Ramos (cell line): ENCODE measurements around the gene KCNIP1.

Experiments
- in situ Hi-C: fragments of 300-500 bp; cut with MboI; formaldehyde crosslinking; loops from one replicate; pipeline ENCODE4 v1.14.3; 2022; ENCODE audit warnings: low sequenced_read_pairs; ENCODE audit not compliant: unreplicated experiment

The KCNIP1 gene

DNA sequence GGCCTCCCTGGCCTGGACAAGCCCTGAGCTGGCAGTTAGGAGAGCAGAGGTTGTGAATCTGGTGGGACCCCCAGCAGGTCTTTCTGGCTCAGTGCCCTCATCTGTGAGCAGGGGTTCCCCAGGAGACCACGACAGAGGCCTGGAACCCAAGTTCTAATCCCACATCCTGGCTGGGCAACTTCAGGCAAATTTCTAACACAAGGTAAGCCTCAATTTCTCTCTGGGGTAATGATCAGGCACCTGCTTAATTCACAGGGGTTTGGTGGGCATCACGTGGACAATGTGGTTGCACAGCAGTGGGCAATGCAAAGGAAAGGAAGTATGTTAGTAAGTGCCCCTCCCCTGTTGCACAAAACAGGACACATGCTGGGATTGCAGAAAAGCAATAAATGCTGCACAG lies 1.9 kb upstream of the KCNIP1 start:
- in situ Hi-C loops, result no loop called here

DNA sequence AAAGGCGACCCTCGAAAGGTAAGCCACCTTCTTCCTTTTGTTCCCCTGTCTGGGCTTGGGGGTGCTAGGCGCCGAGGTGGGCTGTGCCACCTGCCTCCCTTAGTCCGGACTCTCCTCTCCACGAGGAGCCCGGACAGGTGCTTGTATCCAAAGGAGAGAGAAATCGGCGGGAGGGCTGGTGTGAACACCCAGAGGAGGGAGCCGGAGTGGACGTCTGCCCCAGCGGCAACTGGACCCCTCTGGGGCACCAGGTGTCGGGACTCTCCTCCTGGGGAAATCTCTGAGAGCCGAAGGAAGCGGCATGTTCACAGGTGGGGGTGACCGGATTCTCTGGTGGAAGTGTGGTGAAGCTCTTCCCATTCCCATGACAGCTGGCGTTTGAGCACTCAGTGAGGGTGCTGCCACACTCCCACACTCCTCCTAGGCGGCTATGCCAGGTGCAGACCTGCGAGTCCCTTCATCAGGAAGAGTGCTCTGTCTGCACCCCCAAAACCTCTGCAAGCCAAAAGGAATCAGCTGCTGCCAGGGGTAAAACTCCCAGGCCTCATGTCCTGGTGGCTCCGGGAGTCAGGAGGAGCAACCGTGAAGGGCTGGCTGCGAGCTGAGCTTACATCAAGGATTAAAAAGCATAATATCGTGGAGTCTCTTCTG lies 921 bp downstream of the KCNIP1 start:
- in situ Hi-C loops, result no loop called here

DNA sequence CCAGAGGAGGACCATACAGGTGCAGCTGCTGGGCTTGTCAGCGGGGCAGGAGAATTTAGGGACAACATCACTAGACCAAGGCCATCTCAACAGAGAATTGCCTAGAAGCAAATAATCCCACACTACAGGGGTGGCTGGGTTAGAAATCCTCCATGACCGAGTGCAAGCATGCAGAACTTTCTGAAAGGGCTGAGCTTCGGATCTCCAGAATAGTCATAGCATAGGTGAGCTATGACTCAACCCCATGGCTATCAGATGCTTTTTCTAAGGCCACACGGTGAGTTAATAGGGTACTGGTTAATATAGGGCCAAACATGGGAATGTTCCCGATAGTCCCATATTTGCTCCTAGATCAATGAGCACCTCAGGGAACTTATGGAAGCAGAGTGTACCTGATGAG lies 4.2 kb downstream of the KCNIP1 start:
- in situ Hi-C loops, result no loop called here

DNA sequence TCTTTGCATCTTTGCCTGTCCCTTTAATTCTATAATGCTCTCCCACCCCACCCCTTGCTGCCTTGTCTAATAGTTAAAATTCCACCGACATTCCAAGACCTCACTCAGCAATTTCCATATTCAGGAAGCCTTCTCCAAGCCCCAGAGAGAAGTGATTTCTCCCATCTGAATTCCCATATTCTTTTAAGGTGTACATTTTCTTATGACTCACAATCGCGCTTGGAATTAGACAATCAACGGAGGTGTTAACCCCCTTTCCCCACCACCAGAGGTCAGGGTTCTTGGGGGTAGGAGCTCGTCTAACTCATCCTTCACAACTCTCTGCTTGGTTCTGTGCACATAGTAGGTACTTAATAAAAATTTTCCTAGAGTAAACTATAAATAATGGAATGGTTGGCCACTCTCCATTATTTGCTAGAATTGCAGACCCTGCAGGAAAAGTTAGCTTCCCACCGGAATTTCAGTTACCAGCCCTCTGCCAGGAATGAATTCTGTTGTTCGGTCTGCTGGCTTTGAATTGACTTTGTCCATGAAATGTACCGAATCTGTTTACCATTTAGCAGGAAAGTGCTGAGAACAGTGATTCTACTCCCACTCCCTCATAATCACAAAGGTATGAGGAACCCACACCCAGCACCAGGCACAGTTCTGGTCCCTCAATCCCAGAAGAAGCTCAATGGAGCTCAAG lies 5.0 kb downstream of the KCNIP1 start:
- in situ Hi-C loops, result no loop called here

DNA sequence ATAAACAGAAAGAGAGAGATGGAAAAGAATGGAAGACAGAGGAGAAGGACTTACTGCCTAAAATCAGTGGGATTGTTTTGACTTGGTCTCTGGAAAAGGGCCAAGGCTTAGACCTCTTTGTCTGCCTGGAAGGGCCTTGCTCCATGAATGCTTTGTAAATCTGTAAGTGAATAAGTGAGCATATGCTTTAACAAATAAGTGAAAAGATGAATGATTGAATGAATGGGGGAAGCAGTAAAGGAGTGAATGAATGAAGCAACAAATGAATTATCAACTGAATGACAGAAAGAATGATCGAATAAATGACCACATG lies 5.5 kb downstream of the KCNIP1 start:
- in situ Hi-C loops, result no loop called here

DNA sequence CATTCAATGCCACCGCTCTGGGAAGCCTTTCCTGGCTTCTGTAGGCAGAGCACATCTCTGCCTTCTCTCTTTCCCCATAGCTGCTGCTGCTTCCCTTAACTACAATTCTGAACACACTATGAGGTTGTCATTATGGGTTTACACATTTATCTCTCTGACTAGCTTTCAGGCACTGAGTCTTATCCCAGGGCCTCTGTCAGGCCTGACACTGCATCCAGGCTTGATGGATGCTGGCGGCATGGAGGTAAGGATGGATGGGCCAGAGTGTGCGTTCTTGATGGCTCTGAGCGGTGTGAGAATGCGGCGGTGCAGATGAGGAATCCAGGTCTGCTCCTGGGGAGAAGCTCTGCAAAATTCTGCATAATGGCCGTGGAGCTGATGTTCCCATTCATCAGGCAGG lies 6.3 kb downstream of the KCNIP1 start:
- in situ Hi-C loops, result no loop called here

DNA sequence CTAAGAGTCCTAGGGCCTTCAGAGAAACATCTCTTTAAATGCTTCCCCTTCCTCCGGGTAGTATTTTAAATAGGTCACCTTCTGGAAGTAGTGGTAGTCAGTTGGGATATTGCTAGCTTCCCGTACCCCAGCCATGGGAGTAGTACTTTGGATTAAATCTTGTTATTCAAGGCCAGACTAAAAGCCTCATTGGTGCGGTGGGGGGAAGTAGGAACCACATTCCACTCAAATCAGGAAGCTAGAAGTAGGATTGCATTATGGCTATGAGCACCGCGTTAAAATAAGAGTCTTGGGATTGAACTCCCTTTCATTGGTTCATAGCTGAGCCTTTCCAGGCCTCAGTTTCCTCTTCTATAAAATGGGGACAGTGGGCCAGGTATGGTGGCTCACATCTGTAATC lies 6.7 kb downstream of the KCNIP1 start:
- in situ Hi-C loops, result no loop called here

DNA sequence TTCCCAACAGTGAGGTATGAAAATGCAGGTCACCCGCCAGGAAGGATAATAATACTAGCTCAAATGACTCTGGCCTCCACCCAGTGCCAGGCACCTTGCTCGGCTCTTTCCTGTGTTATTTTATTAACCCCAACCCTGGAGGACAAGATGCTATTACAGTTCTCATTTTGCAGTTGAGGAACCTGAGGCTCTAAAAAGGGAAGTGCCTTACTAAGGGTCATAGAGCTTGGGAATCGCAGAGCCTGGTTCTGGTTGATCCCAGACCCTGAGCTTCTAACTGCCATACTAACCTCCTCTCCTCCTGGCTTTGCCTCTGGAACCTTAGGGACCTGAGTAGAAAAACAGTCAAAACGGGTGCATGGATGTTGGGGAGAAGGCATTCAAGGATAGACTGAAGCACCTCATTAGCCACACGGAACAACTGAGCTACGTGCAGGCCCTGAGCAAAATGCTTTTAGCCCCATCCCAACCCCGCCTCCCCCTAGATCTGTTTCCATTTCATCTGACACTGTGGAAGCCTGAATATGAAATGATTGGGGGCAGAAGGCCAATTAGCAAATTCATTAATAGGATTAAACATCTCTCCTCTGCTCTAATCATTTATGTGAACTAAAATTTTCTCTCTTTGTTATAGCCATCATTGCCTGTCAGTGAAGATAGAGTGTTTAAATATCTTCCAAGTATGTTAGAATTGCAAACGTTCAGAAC lies 7.9 kb downstream of the KCNIP1 start:
- in situ Hi-C loops, result no loop called here

DNA sequence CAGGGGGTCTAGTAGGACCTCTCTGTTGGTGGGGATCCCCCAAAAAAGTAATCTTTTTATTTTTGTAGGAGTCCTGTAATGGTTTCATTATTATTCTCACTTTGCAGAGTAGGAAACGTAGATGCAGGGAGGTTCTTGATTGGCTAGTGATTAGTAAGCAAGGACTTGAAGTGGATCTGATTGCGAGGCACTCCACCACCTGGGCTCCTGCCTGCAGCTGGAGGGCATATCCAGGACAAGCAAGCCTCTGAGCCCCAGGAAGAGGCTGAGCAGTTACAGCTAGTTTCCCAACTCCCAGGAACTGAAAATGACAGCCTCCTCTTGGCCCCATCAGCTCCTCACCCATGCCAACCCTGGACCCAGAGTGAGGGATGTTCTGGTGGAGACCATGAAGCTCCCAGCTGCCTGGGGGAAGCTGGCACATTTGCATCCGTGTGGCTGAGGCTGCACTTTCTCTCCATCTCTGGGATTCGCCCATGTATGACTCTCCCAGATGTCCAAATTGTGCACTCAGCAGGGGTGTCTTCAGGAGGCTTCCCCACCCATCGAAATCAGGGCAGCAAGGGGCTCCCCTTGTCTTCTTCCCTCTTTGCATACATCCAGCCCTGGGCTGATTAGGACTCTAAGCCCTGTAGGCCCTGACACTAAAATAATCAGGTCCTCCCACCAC lies 10.2 kb downstream of the KCNIP1 start:
- in situ Hi-C loops, result no loop called here

DNA sequence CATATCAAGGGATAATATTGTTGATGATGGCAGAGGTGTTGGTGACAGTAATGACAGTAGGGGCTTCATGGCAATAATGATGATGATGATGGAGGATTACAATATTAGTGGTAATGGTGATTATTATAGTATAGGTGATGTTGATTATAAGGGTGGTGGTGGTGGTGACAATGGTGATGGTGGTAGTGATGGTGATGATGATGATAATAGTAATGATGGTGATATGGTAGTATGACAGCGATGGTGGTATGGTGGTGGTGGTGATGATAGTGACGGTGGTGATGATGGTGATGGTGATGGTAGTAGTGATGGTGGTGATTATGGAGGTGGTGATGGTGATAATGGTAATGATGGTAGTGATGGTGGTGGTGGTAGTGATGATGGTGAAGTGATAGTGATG lies 13.6 kb downstream of the KCNIP1 start:
- in situ Hi-C loops, result no loop called here

DNA sequence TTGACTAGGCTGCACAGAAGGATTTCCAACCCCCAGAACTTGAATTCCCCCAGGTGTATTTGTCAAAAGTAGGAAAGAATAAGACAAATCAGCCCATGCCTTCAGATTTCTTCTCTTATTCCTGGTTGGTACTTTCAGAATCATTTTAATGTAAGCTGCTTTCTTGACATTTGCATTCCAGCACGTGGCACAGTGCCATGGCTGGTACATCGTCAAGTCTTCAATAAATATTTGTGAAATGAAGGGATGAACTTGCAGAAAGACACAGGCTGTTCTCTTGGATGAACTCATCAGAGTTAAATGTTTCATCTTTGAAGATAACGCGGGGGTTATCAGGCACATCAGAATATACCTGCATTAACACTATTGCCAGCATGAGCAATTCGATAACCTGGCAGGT lies 14.5 kb downstream of the KCNIP1 start:
- in situ Hi-C loops, result no loop called here

DNA sequence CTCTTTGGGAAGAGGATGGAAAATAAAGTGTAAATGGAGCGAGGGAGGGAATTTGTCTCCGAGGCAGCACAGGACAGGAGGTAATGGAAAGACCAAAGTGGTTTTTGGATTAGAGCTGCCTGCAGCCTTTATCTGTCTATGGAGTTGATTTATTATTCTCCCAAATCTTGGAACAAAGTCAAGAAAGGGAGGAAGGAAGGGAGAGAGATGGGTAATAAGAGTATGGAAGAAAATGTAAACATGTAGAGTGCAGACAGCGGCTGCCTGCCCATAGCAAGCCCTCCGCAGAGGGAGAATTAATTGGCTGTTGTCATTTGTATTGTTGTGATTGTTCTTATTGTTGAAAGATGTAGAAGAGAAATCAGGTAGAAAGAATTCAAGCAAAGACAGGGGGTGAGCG lies 15.7 kb downstream of the KCNIP1 start:
- in situ Hi-C loops, result no loop called here

DNA sequence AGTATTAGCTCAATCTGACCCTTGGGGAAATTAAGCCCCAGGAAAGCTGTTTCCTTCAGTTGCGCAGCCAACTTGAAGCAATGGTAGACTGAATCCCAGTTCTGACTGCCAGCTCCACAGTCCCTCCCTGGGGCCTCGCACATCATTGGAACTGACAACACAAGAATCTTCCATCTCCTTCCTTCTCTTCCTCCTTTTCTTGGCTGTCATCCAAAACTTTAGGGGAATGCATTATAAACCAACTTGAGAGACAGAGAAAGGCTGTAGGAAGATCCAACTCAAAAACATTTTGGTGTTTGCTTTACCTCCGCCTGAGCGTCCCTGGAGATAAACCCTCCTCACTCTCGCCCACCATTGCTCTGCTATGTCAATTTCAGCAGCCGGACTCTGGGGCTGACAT lies 16.6 kb downstream of the KCNIP1 start:
- in situ Hi-C loops, result no loop called here

DNA sequence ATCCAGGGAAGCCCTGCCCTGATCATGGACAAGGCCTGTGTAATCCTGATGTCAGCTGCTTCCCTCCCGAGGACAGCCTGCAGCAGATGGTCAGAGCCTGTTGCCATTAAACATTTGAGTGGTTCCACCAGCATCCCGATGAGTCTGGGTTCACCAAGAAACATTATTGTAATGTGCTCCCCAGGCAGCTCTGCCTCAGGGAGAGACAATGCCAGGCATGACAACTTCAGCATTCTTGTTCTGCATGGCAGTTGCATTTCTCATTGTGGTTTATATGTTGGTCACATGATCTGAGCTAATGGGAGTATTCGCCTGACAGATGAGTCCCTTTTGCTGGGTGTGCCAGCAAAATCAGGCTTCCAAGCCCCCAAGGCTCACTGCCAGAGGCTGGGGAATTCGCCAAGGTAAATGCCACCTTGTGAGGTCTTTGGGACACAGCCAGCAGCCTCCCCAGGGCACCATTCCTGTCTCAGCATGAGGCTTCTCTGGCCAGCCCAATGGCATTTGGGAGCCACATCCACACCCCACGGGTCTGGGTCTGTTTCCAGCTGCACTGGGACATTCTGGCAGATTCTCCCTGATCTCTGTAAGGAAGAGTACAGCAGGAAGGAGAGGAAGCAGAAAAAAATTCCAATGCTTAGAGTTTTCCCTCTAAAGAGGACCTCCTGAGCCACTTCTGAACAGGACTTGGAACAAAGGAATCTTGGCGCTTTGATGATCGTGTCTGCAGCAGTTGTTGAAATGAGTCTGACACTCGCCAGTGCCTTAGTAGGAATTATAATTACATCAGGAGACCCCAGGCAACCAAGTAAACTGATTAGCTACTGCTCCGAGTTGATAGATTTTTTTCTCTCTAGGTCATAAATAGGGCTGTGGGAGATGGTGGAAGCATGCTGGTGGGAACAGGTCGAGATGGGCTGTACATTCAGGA lies 18.7 kb downstream of the KCNIP1 start:
- in situ Hi-C loops, result no loop called here

DNA sequence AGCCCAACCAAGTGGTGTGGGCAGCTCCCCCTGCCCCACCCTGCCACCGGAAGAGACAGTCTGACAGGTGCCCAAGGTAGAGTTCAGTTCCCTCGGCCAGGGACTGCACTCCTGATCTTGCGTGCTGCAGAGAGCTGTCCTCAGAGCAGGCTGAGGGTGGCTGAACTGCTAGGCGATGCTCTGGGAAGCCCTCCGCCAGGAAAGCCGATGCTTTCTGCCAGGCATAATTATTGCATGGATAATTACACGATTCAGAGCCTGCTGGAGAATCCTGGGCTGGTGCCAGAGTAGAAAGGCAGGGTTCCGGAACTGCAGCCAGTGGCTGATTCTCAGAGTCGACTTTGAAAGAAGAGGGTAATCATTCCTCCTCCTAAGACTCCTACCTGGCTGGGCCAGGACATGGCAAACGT lies 19.3 kb downstream of the KCNIP1 start:
- in situ Hi-C loops, result no loop called here

DNA sequence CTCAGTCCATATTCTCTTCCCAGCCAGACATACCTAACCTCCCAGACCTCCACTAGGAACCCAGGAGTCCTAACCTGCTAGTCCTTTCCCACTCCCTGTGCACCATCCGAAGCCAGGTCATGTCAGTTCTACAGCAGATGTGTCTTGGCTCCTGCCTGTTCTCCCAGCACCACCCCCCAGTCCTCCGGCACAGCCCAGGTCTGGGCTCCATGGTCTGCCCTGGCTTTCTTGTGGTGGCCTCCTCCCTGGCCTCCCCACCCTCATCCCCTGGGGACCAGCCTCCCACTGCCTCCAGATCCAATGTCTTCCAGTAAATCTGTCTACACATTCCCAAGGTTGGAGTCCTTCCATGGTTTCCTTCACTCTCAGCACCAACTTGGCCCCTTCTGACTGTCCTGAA lies 20.0 kb downstream of the KCNIP1 start:
- in situ Hi-C loops, result no loop called here

DNA sequence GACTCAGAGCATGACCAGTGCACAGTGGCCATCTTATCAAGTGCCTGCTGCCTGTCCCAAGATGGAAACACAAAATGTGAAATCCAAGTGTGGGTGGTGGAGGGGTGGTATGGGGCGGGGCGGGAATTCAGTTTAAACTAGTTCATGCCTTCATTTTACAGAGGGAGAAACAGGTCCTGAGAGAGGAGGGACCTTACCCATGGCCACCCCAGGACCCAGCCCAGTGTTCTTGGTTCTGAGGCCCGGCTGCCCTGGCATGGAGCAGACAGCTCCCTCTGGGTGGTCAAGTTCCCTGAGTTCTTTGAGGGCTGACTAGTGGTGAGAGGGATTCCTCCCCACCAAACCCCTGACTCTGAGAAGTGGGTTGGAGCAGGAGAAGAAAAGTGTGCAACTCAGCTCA lies 20.8 kb downstream of the KCNIP1 start:
- in situ Hi-C loops, result no loop called here

DNA sequence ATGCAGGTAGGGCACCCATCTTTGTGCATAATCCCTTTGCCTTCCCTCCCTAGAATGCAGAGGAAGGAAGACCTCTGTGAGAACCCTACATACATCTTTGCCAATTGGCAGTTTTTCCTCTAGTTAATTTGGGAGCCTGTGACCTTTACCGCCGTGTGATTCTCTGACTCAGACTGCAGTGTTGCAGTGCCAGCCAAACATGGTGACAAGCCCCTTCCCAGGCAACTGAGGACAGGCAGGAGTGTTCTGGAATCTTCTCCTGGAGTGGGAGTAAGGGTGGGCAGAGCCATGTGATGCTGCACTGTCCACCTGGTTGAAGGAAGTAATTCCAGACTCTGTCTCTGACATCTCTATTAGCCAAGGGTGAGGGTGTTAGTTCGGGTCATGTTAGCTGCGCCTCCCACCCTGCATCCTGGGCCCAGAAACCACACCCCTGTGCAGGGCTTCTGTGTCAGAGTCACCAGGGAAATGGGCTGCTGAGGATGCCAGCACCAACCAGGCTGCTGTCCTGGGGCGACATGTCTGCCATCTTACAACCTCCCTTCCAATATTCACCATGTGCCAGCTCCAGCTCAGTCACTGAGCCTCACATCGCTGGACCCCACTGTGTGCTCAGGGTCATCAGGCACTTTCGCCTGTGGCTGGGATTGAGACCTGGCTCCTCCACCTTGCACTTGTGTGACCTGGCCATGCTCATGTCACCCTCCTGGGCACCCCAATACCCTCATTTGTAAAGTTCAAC lies 21.8 kb downstream of the KCNIP1 start:
- in situ Hi-C loops, result no loop called here

DNA sequence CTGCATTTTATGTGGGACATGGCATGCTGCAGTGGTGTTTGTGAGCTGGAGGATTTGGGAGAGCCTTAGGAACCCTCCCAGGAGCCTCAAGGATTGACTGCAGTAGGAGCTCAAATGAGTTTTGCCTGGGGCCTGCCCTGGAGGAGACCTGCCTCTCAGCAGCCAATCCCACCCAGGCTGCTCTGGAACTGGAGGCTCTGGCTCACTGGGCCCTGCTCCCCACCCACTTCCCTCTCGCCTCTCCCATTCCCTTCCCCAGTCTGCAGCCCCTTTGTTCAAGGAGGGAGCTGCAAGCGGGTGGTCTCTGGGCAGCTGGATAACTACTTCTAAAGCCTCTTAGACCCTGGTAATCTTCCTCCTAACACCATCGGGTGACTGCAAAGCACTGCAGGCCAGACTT lies 24.2 kb downstream of the KCNIP1 start:
- in situ Hi-C loops, result no loop called here

DNA sequence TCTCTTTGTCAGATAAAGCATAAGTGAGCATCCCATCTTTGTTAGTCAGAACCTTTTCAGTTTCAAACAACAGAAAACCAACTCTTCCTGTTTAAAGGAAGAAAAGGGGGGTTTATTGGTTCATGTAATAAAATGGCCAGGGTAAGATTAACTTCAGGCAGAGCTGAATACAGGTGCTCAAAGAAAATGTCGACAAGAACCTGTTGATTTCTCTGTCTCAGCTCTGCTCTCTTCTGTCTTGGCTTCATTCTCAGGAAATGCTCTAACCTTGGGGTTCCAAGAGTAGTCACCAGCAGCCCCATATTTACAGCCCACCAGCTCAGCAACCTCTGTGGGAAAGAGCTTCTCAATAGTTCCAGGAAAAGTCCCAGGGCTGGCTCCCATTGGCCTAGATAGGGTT lies 25.2 kb downstream of the KCNIP1 start:
- in situ Hi-C loops, result no loop called here
